AG04449 (cell line): Measurements from ENCODE around the gene MEF2B.
"Not testable (repeated sequence)": the region's sequence is repeated elsewhere in the genome, so short reads cannot be mapped to it uniquely, and the experiment has no call there.

Experiments used
- CTCF ChIA-PET: fragments of 350-600 bp; formaldehyde crosslinking; extraction: SDS; loops from one replicate; lab custom pipeline; 2021; ENCODE audit warnings: antibody characterized with exemption; lab: Yijun Ruan, JAX
- POLR2A ChIA-PET: fragments of 400-600, 350-600 bp; formaldehyde crosslinking; extraction: SDS; loops from one replicate; lab custom pipeline; 2020; ENCODE audit warnings: antibody characterized with exemption, inconsistent platforms; lab: Yijun Ruan, JAX
- DNase-seq: peaks from one replicate; pipeline ENCODE4 v3.0.0-alpha.2; 2010; ENCODE audit warnings: low read depth, low spot score
- H3K4me3 ChIP-seq: 2 replicates; pipeline ENCODE4 v1.5.1; 2011; ENCODE audit warnings: low read depth, mild to moderate bottlenecking, control low read depth, low read length
- CTCF ChIP-seq: IDR thresholded peaks from one replicate; pipeline ENCODE4 v1.5.1; 2011; ENCODE audit warnings: mild to moderate bottlenecking, moderate library complexity, low read length, control low read depth, inconsistent platforms; ENCODE audit not compliant: insufficient read depth; ENCODE audit errors: missing control alignments

MEF2B gene

GRCh38 chr19:19138109-19138981 lies 31.7 kb downstream of the MEF2B start, which contains the start of gene TMEM161A:
TSS of gene TMEM161A (minus strand) at chr19:19138478. CDS start at chr19:19138428, 50 bp downstream.
- no peak for TF ChIP-seq CTCF
- ChIA-PET CTCF (interaction anchor here (0.6 to 11.9 kb wide), 7 partner anchors 10 to 311 kb away, joined by 3 to 182 read pairs (median 18); no protein-coding TSS in a partner anchor), POLR2A (no interaction called here)
- peak within 1 kb of the TSS; percentile 69 for H3K4me3 ChIP-seq
- DNase-seq: peak; percentile 96

- no peak for DNase-seq
- TF ChIP-seq CTCF: no peak
- peak overlapping the region; percentile 69 for H3K4me3 ChIP-seq
- ChIA-PET POLR2A (no interaction called here), CTCF (interaction anchor here (0.7 to 2.9 kb wide), 4 partner anchors 9 to 37 kb away, joined by 3 to 19 read pairs (median 5); no protein-coding TSS in a partner anchor)
Measured at GRCh38 chr19:19137556-19138108, 32.4 kb downstream of the MEF2B start.

- DNase-seq, POLR2A ChIA-PET, H3K4me3 ChIP-seq: not testable (repeated sequence)
- CTCF ChIA-PET: interaction anchor here (1.1 to 2.9 kb wide), 5 partner anchors 11 to 97 kb away, joined by 3 to 19 read pairs (median 5); no protein-coding TSS in a partner anchor
Measured at GRCh38 chr19:19135713-19136112, 34.4 kb downstream of the MEF2B start.

- POLR2A ChIA-PET: no interaction called here
- H3K4me3 ChIP-seq: no peak overlapping the region
- DNase-seq: no peak
- CTCF ChIA-PET: interaction anchor here (1.1 to 2.9 kb wide), 2 partner anchors 12 to 96 kb away, joined by 3 to 19 read pairs; no protein-coding TSS in a partner anchor
- TF ChIP-seq CTCF: no peak
Measured at GRCh38 chr19:19134687-19135158, 35.3 kb downstream of the MEF2B start.

- H3K4me3 ChIP-seq: no peak overlapping the region
- TF ChIP-seq CTCF: no peak
- POLR2A ChIA-PET: interaction anchor here (0.5 kb wide), 1 partner anchor 501 kb away, joined by 3 read pairs; no protein-coding TSS in a partner anchor
- DNase-seq: no peak
- CTCF ChIA-PET: interaction anchor here (1.1 kb wide), 1 partner anchor 12 kb away, joined by 3 read pairs; no protein-coding TSS in a partner anchor
Measured at GRCh38 chr19:19133985-19134384, 36.1 kb downstream of the MEF2B start.

- CTCF ChIA-PET: interaction anchor here (1.1 to 1.4 kb wide), 3 partner anchors 8 to 13 kb away, joined by 3 to 4 read pairs (median 4); no protein-coding TSS in a partner anchor
- no peak for DNase-seq
- POLR2A ChIA-PET: no interaction called here
- H3K4me3 ChIP-seq: no peak overlapping the region
- no peak for TF ChIP-seq CTCF
Measured at GRCh38 chr19:19132912-19133311, 37.2 kb downstream of the MEF2B start.
